GM19240 (cell line): ENCODE measurements around the gene EPC2.

ENCODE experiments used
- DNase-seq: peaks from one replicate; pipeline ENCODE4 v3.0.0; 2011; ENCODE audit warnings: low spot score; ENCODE audit not compliant: insufficient read length

Gene EPC2

GRCh38 chr2:148802448-148803220, 158.1 kb downstream of the EPC2 start:
- DNase-seq = no peak

GRCh38 chr2:148810081-148810480, 165.5 kb downstream of the EPC2 start:
- no peak for DNase-seq

- no peak for DNase-seq
These were observed 167.8 kb downstream of the EPC2 start for GRCh38 chr2:148812306-148812705.

- peak; percentile 74 for DNase-seq
These were observed 169.1 kb downstream of the EPC2 start for GRCh38 chr2:148813603-148814065.

GRCh38 chr2:148814143-148814859, 169.8 kb downstream of the EPC2 start:
- DNase-seq = no peak

GRCh38 chr2:148814860-148815419, 170.4 kb downstream of the EPC2 start:
- no peak for DNase-seq

- DNase-seq = no peak
These were observed 171.6 kb downstream of the EPC2 start for GRCh38 chr2:148816176-148816575.

- no peak for DNase-seq
These were observed 172.7 kb downstream of the EPC2 start for GRCh38 chr2:148817210-148817708.

- DNase-seq = no peak
These were observed 174.6 kb downstream of the EPC2 start for GRCh38 chr2:148819019-148819585.

- no peak for DNase-seq
These were observed 179.6 kb downstream of the EPC2 start for GRCh38 chr2:148824190-148824589.

- DNase-seq = no peak
These were observed 182.2 kb downstream of the EPC2 start for GRCh38 chr2:148826791-148827190.

GRCh38 chr2:148828941-148829340, 184.4 kb downstream of the EPC2 start:
- DNase-seq = no peak

- no peak for DNase-seq
These were observed 185.1 kb downstream of the EPC2 start for GRCh38 chr2:148829618-148830017.

GRCh38 chr2:148832637-148833036, 188.1 kb downstream of the EPC2 start:
- DNase-seq = no peak
